Upper lobe of left lung (tissue), 6 donors: Measurements from ENCODE around the gene RINL. TPM values are rescaled to one million over a fixed set of nuclear protein-coding genes. Genes with fewer than 3 reads are reported as not detected.

ENCODE experiments used
- ATAC-seq, 2 donors: fragments of 200-7000 bp; cut with Tn5 transposase; one replicate each; pipeline ENCODE4 v1.9.1; 2022; ENCODE audit warnings: mild to moderate bottlenecking in 2 of 2, moderate library complexity in 2 of 2; ENCODE audit not compliant: low FRiP score in 2 of 2
- DNase-seq, 2 donors: peaks; one replicate each; pipeline ENCODE4 v3.0.0-alpha.2; 2019 to 2020
- H3K27ac ChIP-seq, 4 donors: fragments of 200-600 bp; sonication (generic); one replicate each; pipeline ENCODE4 v1.5.1; 2016 to 2019
- H3K27me3 ChIP-seq, 4 donors: fragments of 200-600 bp; sonication (generic); one replicate each; pipeline ENCODE4 v1.5.1; 2017 to 2019
- H3K36me3 ChIP-seq, 4 donors: fragments of 200-600 bp; sonication (generic); one replicate each; pipeline ENCODE4 v1.5.1; 2016 to 2019
- H3K4me1 ChIP-seq, 4 donors: fragments of 200-600 bp; sonication (generic); one replicate each; pipeline ENCODE4 v1.5.1; 2018 to 2019
- H3K4me3 ChIP-seq, 4 donors: fragments of 200-600 bp; sonication (generic); one replicate each; pipeline ENCODE4 v1.5.1; 2017 to 2019; ENCODE audit warnings: mild to moderate bottlenecking in 2 of 4, moderate library complexity in 1 of 4
- H3K9me3 ChIP-seq, 4 donors: fragments of 200-600 bp; sonication (generic); one replicate each; pipeline ENCODE4 v1.5.1; 2018 to 2019
- CTCF ChIP-seq, 6 experiments: fragments of 450-650 bp in 4 of 6; fragments of 200-600 bp in 2 of 6; sonication (generic) in 2 of 6; IDR thresholded peaks; one replicate each; pipeline ENCODE4 v1.5.1; 2016 to 2019; ENCODE audit warnings: antibody characterized with exemption in 6 of 6
- EP300 ChIP-seq, 4 donors: sonication (generic); formaldehyde crosslinking; IDR thresholded peaks; one replicate each; pipeline ENCODE4 v1.5.1; 2017; ENCODE audit warnings: antibody characterized with exemption in 4 of 4, control low read depth in 2 of 4
- POLR2A ChIP-seq, 4 donors: fragments of 450-650 bp; IDR thresholded peaks; one replicate each; pipeline ENCODE4 v1.5.1; 2016 to 2017; ENCODE audit warnings: antibody characterized with exemption in 4 of 4, mild to moderate bottlenecking in 2 of 4
- POLR2AphosphoS5 ChIP-seq, 2 donors: sonication (generic); formaldehyde crosslinking; IDR thresholded peaks; one replicate each; pipeline ENCODE4 v1.5.1; 2017; ENCODE audit warnings: antibody characterized with exemption in 2 of 2
- WGBS, 2 donors: methylation state at CpG; one replicate each; pipeline ENCODE4 v1.1.5; 2017 to 2018; 5-methylcytosine and 5-hydroxymethylcytosine counted together
- total RNA-seq, 6 donors: library from RNA; depleted of rRNA in 4 of 6; stranded (reverse); fragments of >200 nt in 4 of 6; gene quantifications; one replicate each; pipeline versions ENCODE4 v1.1.0 to v1.2.1, GENCODE V29; 2016 to 2021
- donor health status: DM: no; HTN: no; CAD: no; lungs with moderate emphysema.
- donor health status: DM: no; HTN: yes; CAD: no; lungs with severe emphysema.

Gene RINL
- total RNA-seq, 6 donors from 2014 or later = 8.7 to 23.1 (median 13.2) TPM

DNA sequence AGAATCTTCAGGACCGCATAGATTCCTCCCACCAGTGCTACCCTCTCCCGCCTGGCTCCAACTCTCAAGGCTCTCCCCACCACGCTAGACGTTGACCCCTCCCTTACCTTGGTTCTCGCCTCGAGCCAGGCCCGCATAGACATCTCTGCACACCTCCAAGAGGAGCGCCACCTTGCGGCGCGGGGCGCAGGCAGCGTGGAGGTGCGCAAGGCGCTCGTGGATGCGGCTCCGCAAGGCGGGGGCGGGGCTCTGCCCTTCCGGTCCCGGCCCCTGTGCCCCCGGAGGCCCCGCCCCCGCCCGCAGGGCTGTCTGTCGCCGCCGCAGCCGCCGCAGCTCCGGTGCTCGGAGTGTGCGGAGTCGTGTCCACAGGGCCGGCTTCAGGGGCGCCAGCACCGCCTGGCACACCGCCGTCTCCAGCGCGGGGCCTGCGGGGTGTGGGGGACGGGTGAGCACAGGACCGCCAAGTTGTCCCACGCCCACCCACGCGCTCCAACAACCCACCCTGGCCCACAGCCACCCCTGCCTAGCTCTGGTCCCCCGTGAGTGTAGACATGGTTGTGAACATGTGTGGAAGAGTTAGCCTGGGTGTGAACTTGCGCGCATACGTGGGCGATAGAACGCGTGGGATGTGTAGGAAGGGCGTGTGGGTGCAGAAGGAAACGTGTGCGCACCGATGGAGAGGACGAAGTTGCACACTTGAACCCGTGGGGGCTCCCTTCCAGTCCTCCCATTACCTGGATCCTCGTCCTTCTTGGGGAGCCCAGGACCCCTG is 8.1 kb downstream of the RINL start:
- 30 to 36% methylated on average over 34 to 41 of the region's 62 CpGs for WGBS, 2 donors
- Histone ChIP-seq H3K4me3 (peak overlapping the region; percentile 8 to 59 (median 48)), H3K4me1 (peaks cover 14 to 28% (median 18%) of the 10 kb centered on the region in 4 donors), H3K9me3 (no peaks in the 10 kb centered on the region), H3K27me3 (no peaks in the 10 kb centered on the region), H3K36me3 (no peaks in the 10 kb centered on the region), H3K27ac (peak overlapping the region in 3 of 4 donors; percentile 22 to 70 (median 69))
- DNase-seq (peak; percentile 87 to 98), ATAC-seq (peak; percentile 90 to 97)
- peak; percentile 38 to 51 for TF ChIP-seq POLR2AphosphoS5 (IDR thresholded peaks at IDR 0.05)
- TF ChIP-seq EP300 (IDR thresholded peaks at IDR 0.05) = no peak
- TF ChIP-seq CTCF (IDR thresholded peaks at IDR 0.05) = peak; percentile 87 to 95 (median 94)
- TF ChIP-seq POLR2A (IDR thresholded peaks at IDR 0.05) = peak in 1 of 4 donors; percentile 38

DNA sequence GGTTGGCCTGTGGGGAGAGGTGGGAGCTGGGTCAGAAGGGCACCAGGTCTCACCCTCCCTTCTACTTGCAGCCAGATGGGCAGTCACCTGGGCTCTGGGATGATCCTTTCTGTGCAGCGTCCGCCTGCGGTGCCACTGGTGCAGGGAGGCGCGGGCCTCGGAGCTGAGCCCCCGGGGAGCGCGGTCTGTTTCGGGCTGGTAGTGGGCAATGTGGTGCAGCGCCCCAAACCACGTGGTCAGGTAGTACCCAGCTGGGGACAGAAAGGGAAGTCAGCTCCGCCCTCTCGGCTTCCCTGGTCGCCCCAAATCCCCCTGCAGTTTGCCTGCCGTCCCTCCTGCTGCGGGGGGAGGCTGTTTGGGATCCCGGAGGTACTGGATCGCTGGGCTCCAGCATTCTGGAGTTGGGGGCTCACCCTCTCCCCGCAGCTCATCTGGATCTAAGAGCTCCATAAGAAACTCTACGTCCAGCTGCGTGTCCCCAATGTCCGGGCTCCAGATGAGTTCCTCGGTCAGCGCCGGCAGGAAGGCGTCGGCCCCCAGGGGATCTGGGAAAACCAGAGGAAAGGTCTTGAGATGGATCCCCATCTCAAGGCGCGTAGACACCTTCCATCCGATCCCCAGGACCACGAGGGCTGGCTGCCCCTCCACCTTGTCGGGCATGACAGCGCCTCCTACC is 8.8 kb downstream of the RINL start:
- peak overlapping the region in 2 of 4 donors; percentile 69 to 70 for H3K27ac ChIP-seq
- no peaks in the 10 kb centered on the region for H3K36me3 ChIP-seq
- DNase-seq (peak; percentile 58 to 79), ATAC-seq (peak in 1 of 2 donors; percentile 24)
- H3K9me3 ChIP-seq = no peaks in the 10 kb centered on the region
- no peak for TF ChIP-seq CTCF (IDR thresholded peaks at IDR 0.05)
- TF ChIP-seq POLR2AphosphoS5 (IDR thresholded peaks at IDR 0.05) = no peak
- TF ChIP-seq POLR2A (IDR thresholded peaks at IDR 0.05) = no peak
- TF ChIP-seq EP300 (IDR thresholded peaks at IDR 0.05) = no peak
- H3K4me3 ChIP-seq = peak overlapping the region; percentile 3 to 59 (median 48)
- WGBS, 2 donors = 6 to 24% methylated on average over 13 to 34 of the region's 34 CpGs
- H3K4me1 ChIP-seq = peaks cover 14 to 34% (median 21%) of the 10 kb centered on the region in 4 donors
- H3K27me3 ChIP-seq = no peaks in the 10 kb centered on the region

DNA sequence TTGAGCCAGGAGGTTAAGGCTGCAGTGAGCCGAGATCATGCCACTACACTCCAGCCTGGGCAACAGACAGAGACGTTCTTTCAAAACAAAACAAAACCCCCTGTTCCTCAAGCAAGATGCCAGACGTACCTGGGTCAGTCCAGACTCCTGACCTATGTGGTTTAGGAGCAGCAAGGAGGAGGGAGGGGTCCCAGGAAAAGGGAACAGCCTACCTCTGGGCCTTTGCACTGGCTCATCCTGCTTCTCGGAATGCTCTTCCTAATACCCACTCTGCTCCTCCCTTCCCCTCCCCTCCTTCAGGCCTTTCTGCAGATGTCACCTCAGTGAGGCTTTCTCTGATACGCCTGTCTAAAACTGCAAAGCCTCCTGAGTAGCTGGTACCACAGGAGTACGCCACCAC is 9.5 kb downstream of the RINL start:
- H3K4me3 ChIP-seq = no peak overlapping the region
- H3K9me3 ChIP-seq = no peaks in the 10 kb centered on the region
- H3K36me3 ChIP-seq = no peaks in the 10 kb centered on the region
- no peak overlapping the region for H3K27ac ChIP-seq
- H3K27me3 ChIP-seq = no peaks in the 10 kb centered on the region
- no peak for DNase-seq
- WGBS, 2 donors = 86 to 89% methylated on average over 6 of the region's 6 CpGs
- no peak for TF ChIP-seq POLR2A (IDR thresholded peaks at IDR 0.05)
- TF ChIP-seq EP300 (IDR thresholded peaks at IDR 0.05) = no peak
- no peak for TF ChIP-seq POLR2AphosphoS5 (IDR thresholded peaks at IDR 0.05)
- H3K4me1 ChIP-seq = peaks cover 14 to 36% (median 22%) of the 10 kb centered on the region in 4 donors
- ATAC-seq = no peak

GRCh38 chr19:38867171-38867780 is 10.8 kb downstream of the RINL start:
- H3K4me1 ChIP-seq = peaks cover 24 to 47% (median 30%) of the 10 kb centered on the region in 4 donors
- no peak for ATAC-seq

DNA sequence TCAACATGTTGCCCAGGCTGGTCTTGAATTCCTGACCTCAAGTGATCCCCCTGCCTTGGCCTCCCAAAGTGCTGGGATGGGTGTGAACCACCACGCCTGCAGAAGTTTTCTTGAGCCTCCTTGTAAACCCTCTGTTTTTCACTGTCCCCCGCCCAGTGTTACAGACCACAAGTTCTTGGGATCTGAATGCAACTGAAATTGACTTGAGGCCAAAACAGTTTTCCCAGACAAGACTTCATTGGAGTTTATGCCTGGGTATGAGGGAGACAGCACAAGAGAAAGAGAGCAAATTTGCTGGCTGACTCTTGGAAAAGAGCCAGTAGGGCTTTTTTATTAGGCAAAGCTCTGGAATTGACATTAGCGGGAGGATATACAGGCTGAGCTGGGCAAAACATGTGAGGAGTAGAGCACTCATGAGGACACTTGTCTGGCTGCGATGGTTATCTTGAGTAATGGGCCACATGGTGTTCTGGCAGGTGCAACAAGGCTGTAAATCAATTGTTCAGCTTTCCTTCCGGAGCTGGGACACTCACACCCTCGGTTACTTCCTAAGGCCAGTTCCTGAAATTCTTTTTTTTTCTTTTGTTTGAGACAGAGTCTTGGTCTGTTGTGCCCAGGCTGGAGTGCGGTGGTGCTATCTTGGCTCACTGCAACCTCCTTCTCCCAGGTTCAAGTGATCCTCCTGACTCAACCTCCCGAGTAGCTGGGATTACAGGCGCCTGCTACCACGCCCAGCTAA is 15.6 kb downstream of the RINL start:
- TF ChIP-seq CTCF (IDR thresholded peaks at IDR 0.05) (no peak), EP300 (IDR thresholded peaks at IDR 0.05) (no peak), POLR2A (IDR thresholded peaks at IDR 0.05) (no peak), POLR2AphosphoS5 (IDR thresholded peaks at IDR 0.05) (peak in 1 of 2 donors; percentile 36)
- DNase-seq (peak in 1 of 2 donors; percentile 51), ATAC-seq (peak in 1 of 2 donors; percentile 73)
- Histone ChIP-seq H3K9me3 (no peaks in the 10 kb centered on the region), H3K27me3 (no peaks in the 10 kb centered on the region), H3K36me3 (no peaks in the 10 kb centered on the region), H3K4me3 (no peak overlapping the region), H3K27ac (peak overlapping the region in 3 of 4 donors; percentile 40 to 58 (median 57)), H3K4me1 (peaks cover 13 to 32% (median 22%) of the 10 kb centered on the region in 4 donors)
- WGBS, 2 donors = 29 to 30% methylated on average over 10 of the region's 10 CpGs

More at GRCh38 chr19:38867171-38867780, 10.8 kb downstream of the RINL start:
- Histone ChIP-seq H3K36me3 (no peaks in the 10 kb centered on the region), H3K27ac (no peak overlapping the region), H3K4me3 (no peak overlapping the region), H3K9me3 (no peaks in the 10 kb centered on the region), H3K27me3 (no peaks in the 10 kb centered on the region)
- no peak for DNase-seq
- 87 to 88% methylated on average over 5 to 10 of the region's 10 CpGs for WGBS, 2 donors
- TF ChIP-seq POLR2A (IDR thresholded peaks at IDR 0.05) = no peak
